Motor neuron (in vitro differentiated cells): ENCODE results near the gene ACVR1. TPM values are rescaled to one million over a fixed set of nuclear protein-coding genes. Genes with fewer than 3 reads are reported as not detected.

ENCODE experiments used
- ATAC-seq, 8 experiments: fragments of 200-7000 bp; cut with Tn5 transposase; replicated peaks in 6 of 8; 2 replicates each; pipeline ENCODE4 v1.8.0; 2021; ENCODE audit warnings: mild to moderate bottlenecking in 8 of 8, moderate library complexity in 8 of 8
- H3K27ac ChIP-seq, 2 donors: fragments of 250-450 bp; sonication (Bioruptor Pico); 2 replicates each; pipeline ENCODE4 v1.9.0; 2021; ENCODE audit warnings: antibody characterized with exemption in 2 of 2, mild to moderate bottlenecking in 2 of 2, moderate library complexity in 1 of 2
- H3K4me1 ChIP-seq, 2 donors: fragments of 250-450 bp; sonication (Bioruptor Pico); replicated peaks in 1 of 2; 2 replicates each; pipeline ENCODE4 v1.6.1; 2021; ENCODE audit warnings: antibody characterized with exemption in 2 of 2, mild to moderate bottlenecking in 2 of 2, moderate library complexity in 1 of 2
- H3K4me3 ChIP-seq, 5 donors: fragments of 250-450 bp; sonication (Bioruptor Pico); 2 replicates each; pipeline ENCODE4 v1.9.0; 2021; ENCODE audit warnings: antibody characterized with exemption in 5 of 5, mild to moderate bottlenecking in 5 of 5, moderate library complexity in 4 of 5
- WGBS, 10 experiments: fragments of 450-650 bp; shearing (Covaris generic); methylation state at CpG; one replicate each; pipeline ENCODE4 v1.0.0; 2022; 5-methylcytosine and 5-hydroxymethylcytosine counted together
- in situ Hi-C, 9 experiments: fragments of 400-800 bp; cut with MboI; loops; one replicate each; pipeline ENCODE4 v1.15.0; 2021; ENCODE audit warnings: low sequenced_read_pairs in 9 of 9, low pct_unique_long_range_greater_than_20kb in 2 of 9; ENCODE audit not compliant: unreplicated experiment in 9 of 9
- total RNA-seq, 8 experiments: library from RNA; unstranded; fragments of 300-600 nt; gene quantifications; 2 replicates each; pipeline versions ENCODE4 v1.2.3 to v1.2.4, GENCODE V29; 2022

Gene ACVR1
- total RNA-seq, 8 experiments from 2014 or later = 3.1 to 32.9 (median 12.7) TPM

DNA sequence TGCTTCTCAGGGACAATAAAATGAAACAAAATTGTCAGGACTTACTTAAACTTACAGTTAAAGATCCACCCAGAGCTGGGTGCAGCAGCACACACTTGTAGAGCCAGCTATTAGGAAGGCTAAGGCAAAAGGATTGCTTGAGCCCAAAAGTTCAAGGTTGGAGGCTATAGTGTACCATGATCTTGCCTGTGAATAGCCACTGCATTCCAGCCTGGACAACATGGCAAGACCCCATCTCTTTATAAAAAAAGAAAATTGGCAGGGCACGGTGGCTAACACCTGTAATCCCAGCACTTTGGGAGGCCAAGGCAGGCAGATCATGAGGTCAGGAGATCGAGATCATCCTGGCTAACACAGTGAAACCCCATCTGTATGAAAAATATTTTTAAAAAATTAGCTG lies 34.6 kb downstream of the ACVR1 start:
- no peak overlapping the region for H3K4me3 ChIP-seq
- WGBS, 10 experiments = 83 to 100% (median 91%) methylated on average over 1 to 2 of the region's 2 CpGs; no CpG with 5 or more reads in 4 of the 10 experiments
- H3K4me1 ChIP-seq = peaks cover 28 to 32% of the 10 kb centered on the region in 2 donors
- no peak for ATAC-seq
- no peak overlapping the region for H3K27ac ChIP-seq
- in situ Hi-C loops = no loop called here

DNA sequence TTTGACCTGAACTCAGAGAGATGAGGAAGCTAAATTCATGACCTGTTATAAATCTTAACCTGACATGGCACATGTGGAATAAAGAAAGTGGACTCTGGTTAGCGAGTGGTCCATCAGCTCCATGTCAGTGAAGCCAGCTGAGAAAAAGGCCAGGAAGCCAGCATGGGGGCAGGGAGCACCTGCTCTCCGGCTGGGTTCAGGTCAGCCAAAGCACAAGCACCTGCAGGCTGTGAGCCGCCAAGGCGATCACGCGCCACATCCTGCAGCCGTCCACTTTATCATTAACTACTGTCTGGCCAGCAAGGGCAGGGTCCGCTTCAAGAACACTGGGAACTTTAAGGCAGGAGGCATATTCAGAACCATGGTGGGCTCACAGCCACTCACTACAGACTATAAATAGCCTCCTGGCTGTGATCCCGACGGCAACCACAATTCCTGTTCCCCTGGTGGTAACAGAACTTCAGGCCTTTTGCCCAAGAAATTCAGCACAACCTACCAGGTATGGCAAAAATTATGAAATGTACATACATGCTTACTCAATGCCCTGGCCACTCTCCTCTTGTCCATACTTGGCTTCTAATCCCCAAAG lies 35.5 kb downstream of the ACVR1 start:
- Histone ChIP-seq H3K4me1 (peaks cover 28 to 32% of the 10 kb centered on the region in 2 donors), H3K4me3 (no peak overlapping the region), H3K27ac (no peak overlapping the region)
- 10 to 100% (median 90%) methylated on average over 1 to 10 of the region's 10 CpGs; no CpG with 5 or more reads in 2 of the 10 experiments for WGBS, 10 experiments
- no peak for ATAC-seq
- in situ Hi-C loops = no loop called here

DNA sequence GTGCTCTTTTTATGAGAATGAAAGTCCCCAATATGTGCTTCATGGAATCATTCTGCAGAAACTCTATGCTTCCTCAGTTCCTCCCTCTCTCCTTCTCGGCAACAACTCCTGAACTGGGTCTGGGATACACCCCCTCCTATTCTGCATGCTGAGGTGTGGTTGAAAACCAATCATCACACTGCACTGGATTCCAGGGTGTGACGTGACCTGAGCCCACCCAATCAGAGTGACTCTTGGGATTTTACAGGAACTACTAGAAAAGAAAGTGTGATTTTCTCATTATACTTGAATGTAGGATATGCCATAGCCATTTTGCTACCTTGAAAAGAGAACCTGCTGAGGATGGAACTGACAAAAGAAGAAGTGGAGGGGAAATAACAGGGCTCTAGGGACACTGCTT lies 36.3 kb downstream of the ACVR1 start:
- whole genome bisulfite sequencing, 10 experiments = 0 to 100% (median 46%) methylated on average over 1 to 2 of the region's 2 CpGs; no CpG with 5 or more reads in 3 of the 10 experiments
- peaks cover 28 to 32% of the 10 kb centered on the region in 2 donors for H3K4me1 ChIP-seq
- ATAC-seq = peak in 3 of 8 experiments; percentile 6 to 37 (median 28)
- H3K27ac ChIP-seq = peak overlapping the region in 1 of 2 donors; percentile 15
- in situ Hi-C loops = no loop called here
- no peak overlapping the region for H3K4me3 ChIP-seq

DNA sequence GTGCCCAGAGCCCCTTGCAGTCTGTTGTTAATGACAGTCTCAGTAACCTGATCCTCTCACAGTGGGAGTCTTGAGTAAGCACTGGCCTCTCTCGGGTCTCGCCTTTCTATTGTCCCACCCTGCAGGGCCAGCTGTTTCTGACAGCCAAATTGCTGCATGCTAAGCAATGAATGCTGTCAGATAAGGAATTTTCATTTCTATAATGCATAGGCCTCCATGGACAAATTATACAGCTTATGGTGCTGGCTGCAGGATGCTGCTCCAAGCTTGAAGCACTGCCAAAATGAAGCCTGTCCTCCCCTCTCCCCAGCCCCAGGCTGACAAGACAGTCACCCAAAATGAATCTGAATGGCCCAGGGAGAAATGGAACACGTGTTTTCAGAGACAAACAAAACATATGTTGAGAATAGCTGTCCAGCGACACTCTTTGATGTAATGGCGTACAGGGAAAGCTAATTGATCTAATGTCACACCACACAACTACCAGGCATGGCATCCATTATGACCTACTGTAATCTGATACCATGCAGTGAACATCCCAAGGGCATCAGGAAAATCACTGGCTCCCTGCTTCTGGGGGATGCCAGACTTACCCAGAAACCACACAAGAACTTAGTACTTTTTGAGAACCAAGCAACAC lies 36.8 kb downstream of the ACVR1 start:
- Histone ChIP-seq H3K4me1 (peaks cover 28 to 32% of the 10 kb centered on the region in 2 donors), H3K4me3 (no peak overlapping the region), H3K27ac (peak overlapping the region; percentile 15 to 32)
- 0 to 48% (median 3%) methylated on average over 1 to 5 of the region's 5 CpGs; no CpG with 5 or more reads in 4 of the 10 experiments for WGBS, 10 experiments
- ATAC-seq = peak; percentile 52 to 96 (median 94)
- in situ Hi-C loops = no loop called here

DNA sequence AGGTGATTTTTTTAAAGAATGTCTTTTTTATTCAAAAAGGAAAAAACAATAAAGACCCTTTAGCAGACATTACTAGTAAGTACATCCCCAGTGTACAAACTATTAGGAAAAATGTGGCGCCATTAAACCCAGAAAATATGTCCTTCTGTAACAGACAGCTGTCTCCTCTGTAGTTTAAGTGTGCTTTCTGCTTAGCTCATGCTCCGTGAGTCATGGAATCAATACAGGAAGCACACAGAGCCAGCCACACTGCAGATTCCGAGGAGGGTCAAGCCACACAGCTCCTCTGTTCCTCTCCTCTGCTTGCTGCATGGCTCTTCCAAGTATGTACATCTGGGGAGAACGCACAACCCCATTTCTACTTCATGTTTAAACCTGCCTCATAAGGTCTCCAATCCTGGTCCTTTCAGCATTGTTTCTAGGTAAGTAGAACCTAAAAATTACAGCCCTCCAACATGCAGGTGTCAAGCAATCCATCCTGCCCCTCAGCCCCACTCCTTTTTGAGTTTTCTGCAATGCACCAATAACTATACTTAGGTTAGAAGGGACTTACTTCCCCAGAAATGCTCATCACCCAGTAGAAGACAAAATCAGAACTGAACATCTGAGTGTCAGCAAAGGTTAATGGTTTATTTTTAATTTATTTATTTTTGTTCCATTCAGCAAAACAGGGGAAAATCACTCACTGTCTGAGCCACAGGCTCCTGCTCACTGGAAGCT lies 37.5 kb downstream of the ACVR1 start:
- in situ Hi-C loops = no loop called here
- H3K4me3 ChIP-seq = no peak overlapping the region
- peaks cover 28 to 32% of the 10 kb centered on the region in 2 donors for H3K4me1 ChIP-seq

GRCh38 chr2:157837851-157838441 lies 38.2 kb downstream of the ACVR1 start:
- 6 to 86% (median 52%) methylated on average over 4 to 11 of the region's 13 CpGs; no CpG with 5 or more reads in 2 of the 10 experiments for WGBS, 10 experiments
- no peak overlapping the region for H3K27ac ChIP-seq
- no peak overlapping the region for H3K4me3 ChIP-seq
- ATAC-seq = peak in 2 of 8 experiments; percentile 13 to 16
- in situ Hi-C loops = no loop called here
- H3K4me1 ChIP-seq = peaks cover 28 to 32% of the 10 kb centered on the region in 2 donors

More for the DNA sequence above, 37.5 kb downstream of the ACVR1 start:
- peak overlapping the region; percentile 15 to 32 for H3K27ac ChIP-seq
- ATAC-seq = peak; percentile 32 to 89 (median 83)
- WGBS, 10 experiments = 0 to 44% (median 11%) methylated on average over 1 to 4 of the region's 4 CpGs; no CpG with 5 or more reads in 1 of the 10 experiments

DNA sequence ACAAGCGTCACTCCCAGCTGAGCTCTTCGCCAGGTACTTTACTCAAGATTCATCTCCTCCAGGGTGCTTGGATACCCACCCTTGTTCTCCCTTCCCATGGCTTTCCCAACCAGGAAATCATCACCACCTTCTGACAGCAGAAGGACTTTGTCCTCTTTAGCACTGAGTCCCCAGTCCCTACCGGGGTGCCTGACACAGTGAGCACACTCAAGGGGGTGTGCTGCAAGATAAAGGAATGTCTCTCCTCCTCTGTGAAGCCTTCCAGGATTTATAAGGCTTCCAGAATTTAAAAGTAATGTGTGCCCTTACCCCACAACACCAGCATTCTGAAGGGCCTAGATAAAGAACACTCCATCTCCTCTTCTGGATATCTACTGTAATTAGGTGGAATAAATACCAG lies 39.6 kb downstream of the ACVR1 start:
- no peak overlapping the region for H3K4me3 ChIP-seq
- peaks cover 32 to 34% of the 10 kb centered on the region in 2 donors for H3K4me1 ChIP-seq
- in situ Hi-C loops = no loop called here
- no peak for ATAC-seq
- H3K27ac ChIP-seq = no peak overlapping the region
- 93 to 100% (median 100%) methylated on average over 1 to 3 of the region's 3 CpGs; no CpG with 5 or more reads in 6 of the 10 experiments for WGBS, 10 experiments

- no peak overlapping the region for H3K4me3 ChIP-seq
- in situ Hi-C loops = no loop called here
- 43 to 100% (median 95%) methylated on average over 1 of the region's 1 CpG for WGBS, 10 experiments
- H3K27ac ChIP-seq = no peak overlapping the region
- H3K4me1 ChIP-seq = peaks cover 33 to 43% of the 10 kb centered on the region in 2 donors
- no peak for ATAC-seq
These were observed 40.7 kb downstream of the ACVR1 start for GRCh38 chr2:157835425-157835824.

GRCh38 chr2:157835006-157835405 lies 41.1 kb downstream of the ACVR1 start:
- WGBS, 10 experiments = 86 to 100% (median 100%) methylated on average over 1 to 2 of the region's 4 CpGs; no CpG with 5 or more reads in 1 of the 10 experiments
- Histone ChIP-seq H3K4me1 (peaks cover 31 to 46% of the 10 kb centered on the region in 2 donors), H3K4me3 (no peak overlapping the region), H3K27ac (no peak overlapping the region)
- ATAC-seq = no peak
- in situ Hi-C loops = no loop called here

- in situ Hi-C loops = no loop called here
- H3K4me3 ChIP-seq = no peak overlapping the region
- WGBS, 10 experiments = 100% methylated on average over 1 of the region's 1 CpG; no CpG with 5 or more reads in 4 of the 10 experiments
- no peak for ATAC-seq
- no peak overlapping the region for H3K27ac ChIP-seq
- H3K4me1 ChIP-seq = peaks cover 18 to 34% of the 10 kb centered on the region in 2 donors
These were observed 42.4 kb downstream of the ACVR1 start for GRCh38 chr2:157833721-157834120.

- Histone ChIP-seq H3K4me1 (peaks cover 4 to 19% of the 10 kb centered on the region in 2 donors), H3K4me3 (no peak overlapping the region), H3K27ac (no peak overlapping the region)
- 60 to 100% (median 97%) methylated on average over 1 to 3 of the region's 3 CpGs; no CpG with 5 or more reads in 1 of the 10 experiments for WGBS, 10 experiments
- in situ Hi-C loops = no loop called here
- ATAC-seq = peak; percentile 16 to 55 (median 45)
These were observed 44.4 kb downstream of the ACVR1 start for GRCh38 chr2:157831573-157832315.
